HG03558 (cell line): ENCODE data around the gene TPPP3.

Experiments used
- ATAC-seq: cut with Tn5 transposase; IDR thresholded peaks from one replicate; pipeline ENCODE4 v1.9.1; 2021; ENCODE audit warnings: moderate number of reproducible peaks; ENCODE audit not compliant: unreplicated experiment; ENCODE audit errors: extremely low read depth

Gene TPPP3

GRCh38 chr16:67393111-67393787 lies at the start of gene TPPP3:
Gene TPPP3 (minus strand): TSS chr16:67393498. CDS start chr16:67391111, 2,387 bp downstream.
- ATAC-seq, result no peak

GRCh38 chr16:67442581-67443255 lies 49.4 kb upstream of the TPPP3 start:
- ATAC-seq, result no peak

- ATAC-seq, result no peak
Observed at GRCh38 chr16:67441907-67442306, 48.6 kb upstream of the TPPP3 start.

- no peak for ATAC-seq
Observed at GRCh38 chr16:67441271-67441753, 48.0 kb upstream of the TPPP3 start.

GRCh38 chr16:67438824-67439393 lies 45.6 kb upstream of the TPPP3 start:
- no peak for ATAC-seq

GRCh38 chr16:67438098-67438791 lies 44.9 kb upstream of the TPPP3 start:
- no peak for ATAC-seq

GRCh38 chr16:67437513-67437912 lies 44.2 kb upstream of the TPPP3 start:
- no peak for ATAC-seq

GRCh38 chr16:67436640-67437193 lies 43.4 kb upstream of the TPPP3 start:
- no peak for ATAC-seq

- ATAC-seq, result no peak
Observed at GRCh38 chr16:67435758-67436164, 42.5 kb upstream of the TPPP3 start.

- ATAC-seq, result no peak
Observed at GRCh38 chr16:67433131-67433719, 39.9 kb upstream of the TPPP3 start.

GRCh38 chr16:67432506-67432890 lies 39.2 kb upstream of the TPPP3 start:
- no peak for ATAC-seq

- no peak for ATAC-seq
Observed at GRCh38 chr16:67431775-67432505, 38.6 kb upstream of the TPPP3 start.

- no peak for ATAC-seq
Observed at GRCh38 chr16:67430977-67431774, 37.9 kb upstream of the TPPP3 start, which contains the start of gene HSD11B2. Gene HSD11B2 (plus strand): TSS chr16:67431121. CDS start chr16:67431249, 128 bp downstream.

- ATAC-seq, result no peak
Observed at GRCh38 chr16:67430504-67430976, 37.2 kb upstream of the TPPP3 start.

- ATAC-seq, result no peak
Observed at GRCh38 chr16:67429799-67430503, 36.7 kb upstream of the TPPP3 start.

- ATAC-seq, result no peak
Observed at GRCh38 chr16:67429053-67429798, 35.9 kb upstream of the TPPP3 start.

- ATAC-seq, result no peak
Observed at GRCh38 chr16:67428146-67428731, 34.9 kb upstream of the TPPP3 start.
